Stimulated activated CD8-positive, alpha-beta memory T cell treated with anti-CD3 and anti-CD28 coated beads, Interleukin-4, amount 100 ng/mL, for 1 hour (primary cell): ENCODE measurements around the gene SPATS2.
A peak's percentile ranks its signal among the peaks of the same experiment; 100 is the strongest.
"Not testable (repeated sequence)": the region's sequence is repeated elsewhere in the genome, so short reads cannot be mapped to it uniquely, and the experiment has no call there.

Source experiments
- DNase-seq, 2 donors: peaks; one replicate each; pipeline ENCODE4 v3.0.0-alpha.2; 2020; ENCODE audit warnings: low read depth in 2 of 2, low spot score in 1 of 2

The SPATS2 gene

GRCh38 chr12:49367381-49368239 lies at the start of gene SPATS2:
SPATS2 (plus strand) TSS chr12:49367462; CDS start chr12:49461013, 93,551 bp downstream.
- DNase-seq: no peak

- DNase-seq: not testable (repeated sequence)
Observed at GRCh38 chr12:49320411-49321103, 46.7 kb upstream of the SPATS2 start.

GRCh38 chr12:49322367-49322707 lies 44.9 kb upstream of the SPATS2 start:
- no peak for DNase-seq

GRCh38 chr12:49322708-49323523 lies 44.3 kb upstream of the SPATS2 start, which contains the start of gene TROAP:
TROAP (plus strand) TSS chr12:49323255; CDS start chr12:49323609, 354 bp downstream.
- peak; percentile 82 to 93 for DNase-seq

- no peak for DNase-seq
Observed at GRCh38 chr12:49323524-49324097, 43.7 kb upstream of the SPATS2 start.

- DNase-seq: no peak
Observed at GRCh38 chr12:49325606-49326005, 41.7 kb upstream of the SPATS2 start.

- DNase-seq: no peak
Observed at GRCh38 chr12:49327368-49327767, 39.9 kb upstream of the SPATS2 start.

GRCh38 chr12:49327887-49328286 lies 39.4 kb upstream of the SPATS2 start:
- DNase-seq: no peak

- no peak for DNase-seq
Observed at GRCh38 chr12:49328816-49329215, 38.4 kb upstream of the SPATS2 start.

GRCh38 chr12:49330032-49330619 lies 37.1 kb upstream of the SPATS2 start:
- no peak for DNase-seq

- no peak for DNase-seq
Observed at GRCh38 chr12:49330631-49331379, 36.5 kb upstream of the SPATS2 start.

GRCh38 chr12:49331380-49332222 lies 35.7 kb upstream of the SPATS2 start:
- no peak for DNase-seq

- no peak for DNase-seq
Observed at GRCh38 chr12:49332441-49332861, 34.8 kb upstream of the SPATS2 start.

GRCh38 chr12:49332891-49333371 lies 34.3 kb upstream of the SPATS2 start:
- no peak for DNase-seq

GRCh38 chr12:49333778-49334177 lies 33.5 kb upstream of the SPATS2 start:
- DNase-seq: not testable (repeated sequence)

GRCh38 chr12:49334226-49334625 lies 33.0 kb upstream of the SPATS2 start:
- no peak for DNase-seq

GRCh38 chr12:49334681-49335080 lies 32.6 kb upstream of the SPATS2 start:
- no peak for DNase-seq

- no peak for DNase-seq
Observed at GRCh38 chr12:49335118-49335954, 31.9 kb upstream of the SPATS2 start.
